ENCODE results near the gene MT1HL1.
"Not testable (repeated sequence)": the region's sequence is repeated elsewhere in the genome, so short reads cannot be mapped to it uniquely, and the experiment has no call there.

Gene MT1HL1

DNA sequence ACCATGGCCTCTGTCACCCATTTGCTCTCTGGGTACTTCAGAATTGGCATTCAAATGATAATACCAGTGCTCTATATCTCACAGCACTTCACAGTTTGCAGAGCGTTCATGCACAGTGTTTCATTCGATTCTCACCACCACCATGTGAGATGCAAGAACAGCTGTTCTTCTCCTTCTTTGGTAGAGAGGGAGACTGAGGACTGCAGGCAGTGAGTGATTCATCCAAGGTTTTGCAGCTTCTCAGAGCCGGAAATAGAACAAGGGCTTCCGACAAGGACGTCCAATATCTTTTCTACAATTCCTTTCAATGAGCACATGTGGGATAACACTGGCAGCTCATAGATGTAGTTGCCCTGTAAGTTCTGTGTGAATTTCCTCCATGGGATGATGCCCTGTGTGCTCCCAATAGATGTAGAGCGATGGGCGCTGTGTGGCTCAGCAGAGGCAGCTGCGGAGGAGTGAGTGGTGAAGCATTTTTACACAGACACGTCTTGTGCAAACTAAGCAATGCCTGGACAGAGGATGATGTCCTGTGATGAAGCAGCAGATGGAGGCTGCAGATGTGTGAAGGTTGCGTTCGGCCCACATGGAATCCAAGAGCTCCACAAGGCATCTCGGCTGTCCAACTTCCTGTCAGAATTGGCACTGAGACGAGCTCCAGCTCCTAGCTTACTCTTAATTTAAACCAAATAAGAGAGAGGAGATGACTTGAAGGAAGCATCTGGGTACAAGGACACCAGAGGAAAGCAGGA lies 24.9 kb downstream of the MT1HL1 start:
- no peak overlapping the region for H3K4me3 ChIP-seq (ENCODE audit: low read depth, low read length)

DNA sequence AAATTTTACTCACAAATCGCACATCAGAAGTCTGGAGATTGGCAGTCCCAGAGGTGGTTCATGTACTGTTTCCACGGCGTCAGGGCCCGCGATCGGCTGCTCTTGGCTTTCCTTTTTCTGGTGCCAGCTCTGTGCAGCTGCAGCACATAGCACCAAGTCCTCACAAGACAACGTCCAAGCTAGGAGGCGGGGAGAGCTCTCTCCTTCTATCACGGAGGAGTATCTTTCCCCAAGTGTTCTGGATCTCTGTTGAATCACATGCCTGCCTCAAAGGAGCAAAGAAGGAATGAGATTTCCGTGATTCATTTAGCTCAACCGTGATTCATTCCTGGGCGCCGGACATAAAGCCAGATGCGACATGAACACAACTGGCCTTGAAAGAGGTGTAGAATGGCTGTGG lies 25.5 kb downstream of the MT1HL1 start:
- no peak overlapping the region for H3K4me3 ChIP-seq (ENCODE audit: low read depth, low read length)

DNA sequence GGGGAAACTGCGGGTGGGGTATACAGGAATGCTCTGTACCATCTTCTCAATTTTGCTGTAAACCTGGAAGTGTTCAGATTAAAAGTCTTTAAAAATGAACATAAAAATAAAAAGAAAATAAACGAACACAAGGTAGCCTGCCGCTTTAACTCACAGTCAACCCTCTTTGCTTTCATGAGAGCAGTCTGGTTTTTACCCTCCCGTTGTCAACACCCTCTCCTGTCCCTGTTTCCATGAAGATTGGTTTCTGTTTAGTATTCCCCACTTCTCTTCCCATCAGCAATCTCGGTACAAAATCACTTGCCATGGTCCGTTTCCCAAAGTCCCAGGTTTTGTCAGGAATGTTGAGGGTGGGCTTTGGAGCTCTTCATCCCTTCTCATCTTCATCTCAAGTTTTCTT lies 28.8 kb downstream of the MT1HL1 start:
- H3K4me3 ChIP-seq (ENCODE audit: low read depth, low read length): no peak overlapping the region

DNA sequence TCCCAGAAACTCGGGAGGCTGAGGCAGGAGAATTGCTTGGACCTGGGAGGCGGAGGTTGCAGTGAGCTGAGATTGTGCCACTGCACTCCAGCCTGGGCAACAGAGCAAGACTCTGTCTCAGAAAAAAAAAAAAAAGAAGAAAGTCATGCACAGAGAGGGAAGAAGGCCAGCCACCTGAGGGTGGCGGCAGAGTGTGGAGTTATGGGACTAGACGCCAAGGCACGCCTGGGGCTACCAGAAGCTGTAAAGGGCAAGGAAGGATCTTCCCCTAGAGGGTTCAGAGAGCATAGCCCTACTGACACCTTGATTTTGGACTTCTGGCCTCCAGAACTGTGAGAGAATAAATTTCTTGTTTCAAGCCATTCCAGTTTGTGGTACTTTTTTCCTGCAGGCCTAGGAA lies 30.2 kb downstream of the MT1HL1 start:
- H3K4me3 ChIP-seq (ENCODE audit: low read depth, low read length): not testable (repeated sequence)

DNA sequence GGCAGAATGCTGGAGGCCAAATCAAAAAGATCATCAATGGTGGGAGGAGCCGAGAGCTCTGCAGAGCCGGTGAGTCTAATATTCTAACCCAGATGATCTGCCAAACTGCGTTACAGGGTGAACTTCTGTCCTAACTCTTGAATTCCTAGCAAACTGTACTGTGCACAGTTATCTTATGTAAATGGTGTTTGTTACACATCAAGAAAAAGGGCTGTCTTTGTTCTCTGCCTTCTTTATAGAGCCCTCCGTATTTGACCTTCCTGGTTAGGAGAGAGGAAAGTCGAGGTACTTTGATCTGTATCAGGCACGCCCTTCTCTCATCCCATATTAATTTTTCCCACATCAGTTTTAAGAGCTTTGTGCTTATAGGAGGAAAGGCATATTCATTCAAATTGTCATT lies 37.6 kb downstream of the MT1HL1 start:
- no peak overlapping the region for H3K4me3 ChIP-seq (ENCODE audit: low read depth, low read length)

- H3K4me3 ChIP-seq (ENCODE audit: low read depth, low read length): no peak overlapping the region
Observed at GRCh38 chr1:236963920-236964319, 40.3 kb downstream of the MT1HL1 start.

GRCh38 chr1:236959112-236959511 lies 45.1 kb downstream of the MT1HL1 start:
- H3K4me3 ChIP-seq (ENCODE audit: low read depth, low read length): no peak overlapping the region

- H3K4me3 ChIP-seq (ENCODE audit: low read depth, low read length): no peak overlapping the region
Observed at GRCh38 chr1:236957235-236957634, 47.0 kb downstream of the MT1HL1 start.
